Measurements from ENCODE around the gene SMARCA1.

Gene SMARCA1

GRCh38 chrX:129530410-129530809 lies 7.1 kb upstream of the SMARCA1 start:
- TF ChIP-seq CTCF (IDR thresholded peaks at IDR 0.05; ENCODE audit: insufficient read depth, missing control alignments) = no peak
- FAIRE-seq = no peak
- DNase-seq (ENCODE audit: insufficient read length, low spot score) = no peak

- TF ChIP-seq CTCF (IDR thresholded peaks at IDR 0.05; ENCODE audit: insufficient read depth, missing control alignments) = no peak
- DNase-seq (ENCODE audit: insufficient read length, low spot score) (no peak), FAIRE-seq (no peak)
These were observed 6.5 kb upstream of the SMARCA1 start for GRCh38 chrX:129529685-129530281.

- TF ChIP-seq CTCF (IDR thresholded peaks at IDR 0.05; ENCODE audit: insufficient read depth, missing control alignments) = no peak
- FAIRE-seq = no peak
These were observed 2.6 kb upstream of the SMARCA1 start for GRCh38 chrX:129525896-129526295.

GRCh38 chrX:129525162-129525561 lies 1.9 kb upstream of the SMARCA1 start:
- DNase-seq (ENCODE audit: insufficient read length, low spot score) (no peak), FAIRE-seq (no peak)
- TF ChIP-seq CTCF (IDR thresholded peaks at IDR 0.05; ENCODE audit: insufficient read depth, missing control alignments) = no peak

More at GRCh38 chrX:129525896-129526295, 2.6 kb upstream of the SMARCA1 start:
- DNase-seq (ENCODE audit: insufficient read length, low spot score) = no peak

- DNase-seq (ENCODE audit: insufficient read length, low spot score) (no peak), FAIRE-seq (peak; percentile 51)
- no peak for TF ChIP-seq CTCF (IDR thresholded peaks at IDR 0.05; ENCODE audit: insufficient read depth, missing control alignments)
These were observed 1.1 kb upstream of the SMARCA1 start for GRCh38 chrX:129524250-129524850.

- FAIRE-seq (no peak), DNase-seq (ENCODE audit: insufficient read length, low spot score) (peak; percentile 15)
- TF ChIP-seq CTCF (IDR thresholded peaks at IDR 0.05; ENCODE audit: insufficient read depth, missing control alignments) = no peak
These were observed 859 bp downstream of the SMARCA1 start for GRCh38 chrX:129522184-129523078.

Data from D721Med (cell line).